SU-DHL-6 (cell line): Measurements from ENCODE around the gene TMEM130.

Experiments used
- H2AFZ ChIP-seq: fragments of 200-600 bp; sonication (generic); 2 replicates; pipeline ENCODE4 v1.6.1; 2014; ENCODE audit warnings: low read depth, mild to moderate bottlenecking, moderate library complexity, mixed read lengths, antibody characterized with exemption, low read length; ENCODE audit not compliant: severe bottlenecking
- H3F3A ChIP-seq: fragments of 200-600 bp; shearing (Covaris generic); 2 replicates; pipeline ENCODE4 v1.6.0; 2016; ENCODE audit warnings: antibody characterized with exemption, mild to moderate bottlenecking; ENCODE audit not compliant: insufficient read depth
- H3K27ac ChIP-seq: fragments of 200-600 bp; sonication (generic); 2 replicates; pipeline ENCODE4 v1.5.1; 2016; ENCODE audit warnings: low read depth, mild to moderate bottlenecking, low read length, moderate library complexity, mixed read lengths
- H3K27me3 ChIP-seq: fragments of 200-600 bp; sonication (generic), shearing (Covaris generic); 2 replicates; pipeline ENCODE4 v1.6.0; 2014; ENCODE audit warnings: mild to moderate bottlenecking, low read length
- H3K36me3 ChIP-seq: fragments of 200-600 bp; sonication (generic); 2 replicates; pipeline ENCODE4 v1.6.1; 2014; ENCODE audit warnings: mild to moderate bottlenecking, low read length, mixed read lengths
- H3K4me2 ChIP-seq: fragments of 300-600, 200-600 bp; shearing (Covaris generic), sonication (generic); 2 replicates; pipeline ENCODE4 v1.6.0; 2014; ENCODE audit warnings: low read length, low read depth, mild to moderate bottlenecking; ENCODE audit not compliant: poor library complexity, severe bottlenecking
- H3K4me3 ChIP-seq: fragments of 200-600 bp; sonication (generic); 2 replicates; pipeline ENCODE4 v1.5.1; 2014; ENCODE audit warnings: antibody characterized with exemption, low read length, mild to moderate bottlenecking, mixed read lengths; ENCODE audit not compliant: insufficient read depth, poor library complexity, severe bottlenecking
- H3K79me2 ChIP-seq: fragments of 200-600 bp; sonication (generic); 2 replicates; pipeline ENCODE4 v1.6.1; 2014; ENCODE audit warnings: mild to moderate bottlenecking, low read length, moderate library complexity; ENCODE audit not compliant: insufficient read depth
- H3K9ac ChIP-seq: fragments of 200-600 bp; sonication (generic); 2 replicates; pipeline ENCODE4 v1.7.0; 2014; ENCODE audit warnings: mild to moderate bottlenecking, low read length
- H3K9me2 ChIP-seq: fragments of 200-600 bp; sonication (generic); replicated peaks from 2 replicates; pipeline ENCODE4 v1.6.1; 2014; ENCODE audit warnings: low read length; ENCODE audit not compliant: insufficient read depth
- H3K9me3 ChIP-seq: fragments of 200-600 bp; sonication (generic); 2 replicates; pipeline ENCODE4 v1.6.1; 2014; ENCODE audit warnings: low read length, mixed read lengths; ENCODE audit not compliant: insufficient read depth
- H4K20me1 ChIP-seq: fragments of 200-600 bp; sonication (generic); 2 replicates; pipeline ENCODE4 v1.6.1; 2014; ENCODE audit warnings: low read depth, mild to moderate bottlenecking, antibody characterized with exemption, low read length, moderate library complexity, mixed read lengths
- CTCF ChIP-seq: fragments of 200-600 bp; sonication (generic); IDR thresholded peaks from one replicate; pipeline ENCODE4 v1.5.1; 2017; ENCODE audit warnings: antibody characterized with exemption, mild to moderate bottlenecking, low read length, moderate library complexity; ENCODE audit not compliant: insufficient read depth, poor library complexity, severe bottlenecking
- EZH2phosphoT487 ChIP-seq: fragments of 200-600 bp; sonication (generic), shearing (Covaris generic); conservative IDR thresholded peaks from 2 replicates; pipeline ENCODE4 v1.6.1; 2018; ENCODE audit warnings: mild to moderate bottlenecking, antibody characterized with exemption, low read length, moderate library complexity, mixed read lengths

TMEM130 gene

GRCh38 chr7:98816241-98816640 is 53.6 kb downstream of the TMEM130 start:
- Histone ChIP-seq H3K4me2 (no peak overlapping the region), H3K9ac (no peak overlapping the region), H4K20me1 (no peaks in the 10 kb centered on the region), H3F3A (no peaks in the 10 kb centered on the region), H3K4me3 (no peak overlapping the region), H3K9me2 (no peaks in the 10 kb centered on the region), H3K27me3 (no peaks in the 10 kb centered on the region), H3K27ac (no peak overlapping the region), H3K9me3 (peaks cover 2% of the 10 kb centered on the region; the same call in 1 of the 2 replicates), H2AFZ (no peak overlapping the region), H3K36me3 (no peaks in the 10 kb centered on the region), H3K79me2 (no peaks in the 10 kb centered on the region)
- no peak for TF ChIP-seq CTCF
- TF ChIP-seq EZH2phosphoT487, result no peak

- H3K27me3 ChIP-seq, result no peaks in the 10 kb centered on the region
- H3K9me3 ChIP-seq, result peaks cover 6% of the 10 kb centered on the region; the same call in 1 of the 2 replicates
- H4K20me1 ChIP-seq, result no peaks in the 10 kb centered on the region
- TF ChIP-seq EZH2phosphoT487 (no peak), CTCF (no peak)
- H3F3A ChIP-seq, result no peaks in the 10 kb centered on the region
- no peak overlapping the region for H3K27ac ChIP-seq
- H3K4me3 ChIP-seq, result no peak overlapping the region
- H3K4me2 ChIP-seq, result no peak overlapping the region
- no peaks in the 10 kb centered on the region for H3K36me3 ChIP-seq
- no peaks in the 10 kb centered on the region for H3K79me2 ChIP-seq
- no peak overlapping the region for H3K9ac ChIP-seq
- no peaks in the 10 kb centered on the region for H3K9me2 ChIP-seq
- no peak overlapping the region for H2AFZ ChIP-seq
Observed at GRCh38 chr7:98815313-98815712, 54.5 kb downstream of the TMEM130 start.

- Histone ChIP-seq H3K79me2 (no peaks in the 10 kb centered on the region), H4K20me1 (no peaks in the 10 kb centered on the region), H3K9me2 (no peaks in the 10 kb centered on the region), H3K9ac (no peak overlapping the region), H3K36me3 (no peaks in the 10 kb centered on the region), H3K27ac (no peak overlapping the region), H3K27me3 (no peaks in the 10 kb centered on the region), H2AFZ (no peak overlapping the region), H3K4me3 (no peak overlapping the region), H3K9me3 (peaks cover 6% of the 10 kb centered on the region; the same call in 1 of the 2 replicates), H3K4me2 (no peak overlapping the region), H3F3A (no peaks in the 10 kb centered on the region)
- no peak for TF ChIP-seq EZH2phosphoT487
- TF ChIP-seq CTCF, result no peak
Observed at GRCh38 chr7:98811299-98811698, 58.5 kb downstream of the TMEM130 start.
